CD14-positive monocyte (primary cell): Measurements from ENCODE around the gene COQ3. TPM values are rescaled to one million over a fixed set of nuclear protein-coding genes. Genes with fewer than 3 reads are reported as not detected.

Experiments
- DNase-seq, 3 donors: peaks; one replicate each; pipeline ENCODE4 v3.0.0-alpha.2; 2011 to 2022
- H2AFZ ChIP-seq: 2 replicates; pipeline ENCODE4 v1.6.0; 2012; ENCODE audit warnings: mild to moderate bottlenecking, low read depth, low read length, inconsistent platforms; ENCODE audit not compliant: insufficient read depth, poor library complexity, severe bottlenecking
- H3K27ac ChIP-seq, 2 donors: 1 replicate in 1 of 2; 2 replicates in 1 of 2; pipeline ENCODE4 v1.5.1; 2012 to 2013; ENCODE audit warnings: low read length in 2 of 2, control low read depth in 1 of 2, inconsistent platforms in 1 of 2, low read depth in 1 of 2, mild to moderate bottlenecking in 1 of 2
- H3K27me3 ChIP-seq, 2 donors: one replicate each; pipeline versions ENCODE4 v1.6.0 to v1.6.1; 2011 to 2013; ENCODE audit warnings: low read length in 2 of 2; ENCODE audit not compliant: control insufficient read depth in 2 of 2, insufficient read depth in 2 of 2
- H3K36me3 ChIP-seq, 2 donors: replicated peaks in 1 of 2; 1 replicate in 1 of 2; 2 replicates in 1 of 2; pipeline versions ENCODE4 v1.5.1 to v1.6.1; 2012 to 2013; ENCODE audit warnings: low read length in 2 of 2, control low read depth in 1 of 2, inconsistent platforms in 1 of 2, mild to moderate bottlenecking in 1 of 2; ENCODE audit not compliant: insufficient read depth in 2 of 2, control insufficient read depth in 1 of 2
- H3K4me1 ChIP-seq, 2 donors: 1 replicate in 1 of 2; 2 replicates in 1 of 2; pipeline versions ENCODE4 v1.5.1 to v1.6.1; 2012 to 2013; ENCODE audit warnings: low read length in 2 of 2, control low read depth in 1 of 2, inconsistent platforms in 1 of 2, mild to moderate bottlenecking in 1 of 2, moderate library complexity in 1 of 2; ENCODE audit not compliant: insufficient read depth in 2 of 2, control insufficient read depth in 1 of 2
- H3K4me2 ChIP-seq: replicated peaks from 2 replicates; pipeline ENCODE3; 2012; ENCODE audit warnings: low read length, moderate library complexity, mild to moderate bottlenecking; ENCODE audit not compliant: poor library complexity, severe bottlenecking; ENCODE audit errors: extremely low read depth
- H3K4me3 ChIP-seq, 3 experiments: fragments of 200-600 bp in 1 of 3; sonication (generic) in 1 of 3; replicated peaks in 1 of 3; 1 replicate in 2 of 3; 2 replicates in 1 of 3; pipeline ENCODE4 v1.5.1; 2011 to 2013; ENCODE audit warnings: low read length in 3 of 3, mild to moderate bottlenecking in 3 of 3, control low read depth in 2 of 3, low read depth in 2 of 3, inconsistent platforms in 1 of 3, moderate library complexity in 1 of 3
- H3K79me2 ChIP-seq: 2 replicates; pipeline ENCODE4 v1.6.0; 2012; ENCODE audit warnings: mild to moderate bottlenecking, control low read depth, inconsistent platforms, low read length, moderate library complexity; ENCODE audit not compliant: insufficient read depth
- H3K9ac ChIP-seq: 2 replicates; pipeline ENCODE4 v1.6.0; 2017; ENCODE audit warnings: low read length, mild to moderate bottlenecking; ENCODE audit not compliant: insufficient read depth, poor library complexity, severe bottlenecking
- H3K9me3 ChIP-seq, 2 donors: replicated peaks in 1 of 2; 1 replicate in 1 of 2; 2 replicates in 1 of 2; pipeline versions ENCODE4 v1.5.1 to v1.6.1; 2012 to 2013; ENCODE audit warnings: low read length in 2 of 2, control low read depth in 1 of 2; ENCODE audit not compliant: control insufficient read depth in 1 of 2, insufficient read depth in 1 of 2
- H4K20me1 ChIP-seq: 2 replicates; pipeline ENCODE4 v1.6.0; 2012; ENCODE audit warnings: mild to moderate bottlenecking, low read length, control low read depth, moderate library complexity; ENCODE audit not compliant: insufficient read depth
- H3K27ac Mint-ChIP-seq, 7 donors: one replicate each; pipeline ENCODE4 v1.8.0; 2020; ENCODE audit warnings: mild to moderate bottlenecking in 7 of 7, mixed read lengths in 7 of 7, moderate library complexity in 6 of 7, inconsistent platforms in 2 of 7
- H3K27me3 Mint-ChIP-seq, 3 donors: one replicate each; pipeline ENCODE4 v1.8.0; 2021 to 2022; ENCODE audit warnings: low read depth in 3 of 3, mild to moderate bottlenecking in 3 of 3, mixed read lengths in 3 of 3, moderate library complexity in 3 of 3, inconsistent platforms in 1 of 3
- H3K36me3 Mint-ChIP-seq, 2 donors: one replicate each; pipeline ENCODE4 v1.8.0; 2020; ENCODE audit warnings: mixed read lengths in 2 of 2, inconsistent platforms in 1 of 2, mild to moderate bottlenecking in 1 of 2
- H3K4me1 Mint-ChIP-seq: one replicate; pipeline ENCODE4 v1.8.0; 2020; ENCODE audit warnings: mild to moderate bottlenecking, mixed read lengths
- H3K4me3 Mint-ChIP-seq, 2 donors: one replicate each; pipeline ENCODE4 v1.8.0; 2020; ENCODE audit warnings: mild to moderate bottlenecking in 2 of 2, mixed read lengths in 2 of 2, moderate library complexity in 1 of 2
- H3K9me3 Mint-ChIP-seq, 7 donors: one replicate each; pipeline ENCODE4 v1.8.0; 2020 to 2022; ENCODE audit warnings: mixed read lengths in 7 of 7, mild to moderate bottlenecking in 6 of 7, moderate library complexity in 6 of 7, inconsistent platforms in 2 of 7
- WGBS: methylation state at CpG from one replicate; pipeline ENCODE4 v1.1.5; 2013; ENCODE audit warnings: missing lambda C conversion rate; ENCODE audit not compliant: insufficient coverage; 5-methylcytosine and 5-hydroxymethylcytosine counted together
- intact Hi-C, 2 donors: fragments of 100-400 bp; cut with micrococcal nuclease; formaldehyde crosslinking; loops; one replicate each; pipeline versions ENCODE4 v1.15.0 to v1.15.1; 2023
- polyA plus RNA-seq, 3 donors: library from polyadenylated mRNA; depleted of rRNA in 1 of 3; unstranded in 2 of 3; stranded (reverse) in 1 of 3; fragments of 300-500 nt in 2 of 3; fragments of >200 nt in 1 of 3; fragmentation: Illumina TruSeq in 2 of 3; gene quantifications; 1 replicate in 2 of 3; 2 replicates in 1 of 3; pipeline ENCODE4 v1.2.3, GENCODE V29; 2012 to 2021
- TF ChIP-seq, protein P1 (sequence below): fragments of 200-600 bp; IDR thresholded peaks from one replicate; pipeline ENCODE4 v1.8.0; 2022; ENCODE audit warnings: antibody characterized with exemption, mild to moderate bottlenecking

Gene COQ3
- polyA plus RNA-seq, 3 donors, result 1.5 to 2.3 (median 1.6) TPM

DNA sequence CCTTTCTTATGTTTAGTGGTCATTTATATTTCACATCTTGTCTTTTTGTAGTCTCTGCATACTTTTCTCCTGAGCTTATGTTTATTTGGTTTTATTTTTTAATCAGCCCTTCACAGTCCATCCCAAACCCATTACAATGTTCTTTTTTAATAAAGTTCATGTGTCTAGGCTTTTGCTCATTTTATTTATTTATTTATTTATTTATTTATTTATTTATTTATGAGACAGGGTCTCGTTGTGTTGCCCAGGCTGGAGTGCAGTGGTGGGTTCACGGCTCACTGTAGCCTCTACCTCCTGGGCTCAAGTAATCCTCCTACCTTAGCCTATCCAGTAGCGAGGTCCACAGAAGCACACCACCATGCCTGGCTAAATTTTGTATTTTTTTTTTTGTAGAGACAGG lies 3.1 kb downstream of the COQ3 start:
- Histone ChIP-seq H3K36me3 (no peaks in the 10 kb centered on the region), H3K79me2 (no peaks in the 10 kb centered on the region), H3K4me3 (no peak overlapping the region), H3K4me2 (no peak overlapping the region), H3K4me1 (peaks cover 8 to 15% of the 10 kb centered on the region in 2 donors), H3K9me3 (no peaks in the 10 kb centered on the region), H3K9ac (no peak overlapping the region), H2AFZ (no peak overlapping the region), H3K27ac (no peak overlapping the region), H3K27me3 (no peaks in the 10 kb centered on the region), H4K20me1 (no peaks in the 10 kb centered on the region)
- Mint-ChIP-seq H3K9me3 (peaks cover 0 to 1% (median 0%) of the 10 kb centered on the region in 7 donors), H3K36me3 (no peaks in the 10 kb centered on the region), H3K27me3 (peaks cover 0 to 5% (median 3%) of the 10 kb centered on the region in 3 donors), H3K4me3 (no peak overlapping the region), H3K4me1 (peaks cover 11% of the 10 kb centered on the region), H3K27ac (no peak overlapping the region)
- intact Hi-C loops, result no loop called here
- no CpG with 5 or more reads among the region's 3 CpGs for WGBS
- TF ChIP-seq, protein P1, sequence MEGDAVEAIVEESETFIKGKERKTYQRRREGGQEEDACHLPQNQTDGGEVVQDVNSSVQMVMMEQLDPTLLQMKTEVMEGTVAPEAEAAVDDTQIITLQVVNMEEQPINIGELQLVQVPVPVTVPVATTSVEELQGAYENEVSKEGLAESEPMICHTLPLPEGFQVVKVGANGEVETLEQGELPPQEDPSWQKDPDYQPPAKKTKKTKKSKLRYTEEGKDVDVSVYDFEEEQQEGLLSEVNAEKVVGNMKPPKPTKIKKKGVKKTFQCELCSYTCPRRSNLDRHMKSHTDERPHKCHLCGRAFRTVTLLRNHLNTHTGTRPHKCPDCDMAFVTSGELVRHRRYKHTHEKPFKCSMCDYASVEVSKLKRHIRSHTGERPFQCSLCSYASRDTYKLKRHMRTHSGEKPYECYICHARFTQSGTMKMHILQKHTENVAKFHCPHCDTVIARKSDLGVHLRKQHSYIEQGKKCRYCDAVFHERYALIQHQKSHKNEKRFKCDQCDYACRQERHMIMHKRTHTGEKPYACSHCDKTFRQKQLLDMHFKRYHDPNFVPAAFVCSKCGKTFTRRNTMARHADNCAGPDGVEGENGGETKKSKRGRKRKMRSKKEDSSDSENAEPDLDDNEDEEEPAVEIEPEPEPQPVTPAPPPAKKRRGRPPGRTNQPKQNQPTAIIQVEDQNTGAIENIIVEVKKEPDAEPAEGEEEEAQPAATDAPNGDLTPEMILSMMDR, result no peak
- no peak for DNase-seq

DNA sequence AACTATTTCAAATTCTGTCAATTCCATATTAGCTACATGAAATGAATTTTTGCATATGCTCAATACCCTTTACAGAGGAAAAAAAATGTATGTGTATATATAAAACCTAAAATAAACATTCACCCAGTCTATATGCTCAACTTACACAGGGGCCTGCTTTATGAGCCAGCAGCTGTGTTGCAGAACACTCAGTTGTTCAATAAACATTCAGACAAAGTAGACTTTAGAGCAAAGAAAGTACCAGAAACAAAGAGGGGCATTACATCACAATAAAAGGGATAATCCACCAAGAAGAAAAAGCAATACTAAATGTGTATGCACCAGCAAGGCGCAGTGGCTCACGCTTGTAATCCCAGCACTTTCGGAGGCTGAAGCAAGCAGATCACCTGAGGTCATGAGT lies 9.5 kb downstream of the COQ3 start:
- Histone ChIP-seq H3K36me3 (no peaks in the 10 kb centered on the region), H4K20me1 (no peaks in the 10 kb centered on the region), H3K4me1 (no peaks in the 10 kb centered on the region), H3K27ac (no peak overlapping the region), H3K4me3 (no peak overlapping the region), H3K79me2 (no peaks in the 10 kb centered on the region), H3K4me2 (no peak overlapping the region), H3K9ac (no peak overlapping the region), H3K9me3 (no peaks in the 10 kb centered on the region), H3K27me3 (no peaks in the 10 kb centered on the region), H2AFZ (no peak overlapping the region)
- no peaks in the 10 kb centered on the region for H3K36me3 Mint-ChIP-seq
- intact Hi-C loops, result no loop called here
- peaks cover 0 to 6% (median 1%) of the 10 kb centered on the region in 3 donors for H3K27me3 Mint-ChIP-seq
- H3K9me3 Mint-ChIP-seq, result peaks cover 0 to 3% (median 0%) of the 10 kb centered on the region in 7 donors
- no peaks in the 10 kb centered on the region for H3K4me1 Mint-ChIP-seq
- H3K4me3 Mint-ChIP-seq, result no peak overlapping the region
- no peak for DNase-seq
- TF ChIP-seq, protein P1, result no peak
- 94% methylated on average over 3 of the region's 3 CpGs for WGBS
- no peak overlapping the region for H3K27ac Mint-ChIP-seq
